Measurements from ENCODE around the gene MUC20.

DNA sequence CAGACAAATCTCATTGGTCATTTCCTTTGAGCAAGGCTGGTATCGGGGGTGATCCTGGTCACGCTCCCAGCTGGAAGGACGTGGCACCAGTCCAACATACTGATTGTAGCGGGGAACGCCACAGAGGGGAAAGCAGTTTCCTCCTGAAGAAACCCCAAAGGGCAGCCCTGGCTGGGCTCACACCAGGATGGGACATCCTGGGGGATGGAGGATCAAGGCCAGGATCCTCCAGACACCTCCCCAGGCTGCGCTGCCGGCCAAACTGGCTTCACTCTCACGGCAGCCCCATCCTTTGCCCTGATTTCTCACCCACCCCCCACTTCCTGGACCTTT, 36.6 kb downstream of the MUC20 start:
- TF ChIP-seq, protein P1, sequence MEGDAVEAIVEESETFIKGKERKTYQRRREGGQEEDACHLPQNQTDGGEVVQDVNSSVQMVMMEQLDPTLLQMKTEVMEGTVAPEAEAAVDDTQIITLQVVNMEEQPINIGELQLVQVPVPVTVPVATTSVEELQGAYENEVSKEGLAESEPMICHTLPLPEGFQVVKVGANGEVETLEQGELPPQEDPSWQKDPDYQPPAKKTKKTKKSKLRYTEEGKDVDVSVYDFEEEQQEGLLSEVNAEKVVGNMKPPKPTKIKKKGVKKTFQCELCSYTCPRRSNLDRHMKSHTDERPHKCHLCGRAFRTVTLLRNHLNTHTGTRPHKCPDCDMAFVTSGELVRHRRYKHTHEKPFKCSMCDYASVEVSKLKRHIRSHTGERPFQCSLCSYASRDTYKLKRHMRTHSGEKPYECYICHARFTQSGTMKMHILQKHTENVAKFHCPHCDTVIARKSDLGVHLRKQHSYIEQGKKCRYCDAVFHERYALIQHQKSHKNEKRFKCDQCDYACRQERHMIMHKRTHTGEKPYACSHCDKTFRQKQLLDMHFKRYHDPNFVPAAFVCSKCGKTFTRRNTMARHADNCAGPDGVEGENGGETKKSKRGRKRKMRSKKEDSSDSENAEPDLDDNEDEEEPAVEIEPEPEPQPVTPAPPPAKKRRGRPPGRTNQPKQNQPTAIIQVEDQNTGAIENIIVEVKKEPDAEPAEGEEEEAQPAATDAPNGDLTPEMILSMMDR (conservative IDR thresholded peaks at IDR 0.05), result no peak
- TF ChIP-seq ZFX (IDR thresholded peaks at IDR 0.05), result no peak
